ENCODE results near the gene SNCA. TPM values are rescaled to one million over a fixed set of nuclear protein-coding genes. Genes with fewer than 3 reads are reported as not detected.

Gene SNCA
- total RNA-seq, 1 donor from 2014 or later, result 16.6 TPM

DNA sequence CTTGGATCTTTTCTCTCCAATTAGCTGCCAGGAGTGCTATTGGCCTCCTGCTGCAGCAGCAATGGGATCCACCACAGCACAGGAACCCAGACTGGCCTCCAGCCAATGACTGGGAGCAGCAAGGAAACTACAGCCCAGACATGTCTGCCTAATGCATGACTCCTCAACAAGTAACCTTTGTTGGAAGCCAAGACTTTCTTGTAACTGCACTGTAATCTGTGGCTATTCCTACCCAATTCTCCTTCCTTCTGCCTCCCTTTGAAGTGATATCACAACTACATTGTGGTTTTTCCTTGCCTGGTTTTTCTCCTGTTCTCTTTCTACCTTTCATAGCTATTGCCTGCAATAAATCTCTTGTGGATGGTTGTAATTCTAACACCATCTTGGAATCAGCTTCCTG lies 39.8 kb downstream of the SNCA start:
- no peak for DNase-seq (ENCODE audit: extremely low spot score, unreplicated experiment)
- Mint-ChIP-seq H3K4me1 (ENCODE audit: unreplicated experiment) (no peaks in the 10 kb centered on the region), H3K27ac (no peak overlapping the region), H3K36me3 (no peaks in the 10 kb centered on the region), H3K4me3 (no peak overlapping the region), H3K9me3 (no peaks in the 10 kb centered on the region), H3K27me3 (no peaks in the 10 kb centered on the region)
- TF ChIP-seq, protein P1, sequence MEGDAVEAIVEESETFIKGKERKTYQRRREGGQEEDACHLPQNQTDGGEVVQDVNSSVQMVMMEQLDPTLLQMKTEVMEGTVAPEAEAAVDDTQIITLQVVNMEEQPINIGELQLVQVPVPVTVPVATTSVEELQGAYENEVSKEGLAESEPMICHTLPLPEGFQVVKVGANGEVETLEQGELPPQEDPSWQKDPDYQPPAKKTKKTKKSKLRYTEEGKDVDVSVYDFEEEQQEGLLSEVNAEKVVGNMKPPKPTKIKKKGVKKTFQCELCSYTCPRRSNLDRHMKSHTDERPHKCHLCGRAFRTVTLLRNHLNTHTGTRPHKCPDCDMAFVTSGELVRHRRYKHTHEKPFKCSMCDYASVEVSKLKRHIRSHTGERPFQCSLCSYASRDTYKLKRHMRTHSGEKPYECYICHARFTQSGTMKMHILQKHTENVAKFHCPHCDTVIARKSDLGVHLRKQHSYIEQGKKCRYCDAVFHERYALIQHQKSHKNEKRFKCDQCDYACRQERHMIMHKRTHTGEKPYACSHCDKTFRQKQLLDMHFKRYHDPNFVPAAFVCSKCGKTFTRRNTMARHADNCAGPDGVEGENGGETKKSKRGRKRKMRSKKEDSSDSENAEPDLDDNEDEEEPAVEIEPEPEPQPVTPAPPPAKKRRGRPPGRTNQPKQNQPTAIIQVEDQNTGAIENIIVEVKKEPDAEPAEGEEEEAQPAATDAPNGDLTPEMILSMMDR (conservative IDR thresholded peaks at IDR 0.05), result no peak

DNA sequence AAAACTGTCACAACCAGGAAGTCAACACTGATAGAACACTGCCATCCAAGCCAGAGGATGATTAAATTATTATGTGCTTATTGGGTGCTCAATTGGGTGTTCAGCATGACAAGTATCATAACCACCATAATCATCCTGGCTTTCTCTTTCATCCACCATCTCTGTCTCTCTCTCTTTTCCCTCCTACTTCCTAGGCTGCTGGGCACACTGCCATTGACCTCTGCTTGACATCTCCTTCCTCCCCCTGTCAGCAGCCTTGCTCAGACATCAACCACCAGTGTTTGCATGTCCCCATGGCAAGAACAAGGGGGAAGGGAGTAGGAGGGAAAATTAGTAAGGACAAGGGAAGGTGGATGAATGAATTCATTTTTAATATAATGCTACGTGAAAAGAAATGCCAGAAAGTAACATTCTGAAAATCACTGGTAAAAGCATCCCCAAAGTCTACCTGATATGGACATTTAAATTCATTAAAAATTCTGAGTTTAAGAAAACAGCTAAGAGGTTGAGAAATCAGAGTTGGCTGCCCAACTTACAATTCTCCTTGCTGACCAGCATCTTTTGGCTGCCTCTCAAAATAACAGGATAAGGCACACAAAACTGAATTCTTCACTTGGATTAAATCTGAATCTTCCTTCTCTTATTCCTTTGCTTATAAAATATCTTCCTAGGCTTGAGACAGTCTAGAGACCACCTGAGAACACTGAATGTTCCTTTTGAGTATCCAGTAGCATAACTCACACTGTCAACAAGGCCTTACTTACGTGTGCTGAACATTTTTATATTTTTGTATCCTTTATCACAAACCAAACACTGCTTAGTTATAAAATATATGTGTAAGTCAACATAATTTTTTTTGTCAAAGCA lies 48.5 kb downstream of the SNCA start:
- Mint-ChIP-seq H3K36me3 (no peaks in the 10 kb centered on the region), H3K27ac (no peak overlapping the region), H3K9me3 (no peaks in the 10 kb centered on the region), H3K4me3 (no peak overlapping the region), H3K27me3 (no peaks in the 10 kb centered on the region), H3K4me1 (ENCODE audit: unreplicated experiment) (no peaks in the 10 kb centered on the region)
- TF ChIP-seq, protein P1 (conservative IDR thresholded peaks at IDR 0.05), result no peak
- DNase-seq (ENCODE audit: extremely low spot score, unreplicated experiment), result no peak

DNA sequence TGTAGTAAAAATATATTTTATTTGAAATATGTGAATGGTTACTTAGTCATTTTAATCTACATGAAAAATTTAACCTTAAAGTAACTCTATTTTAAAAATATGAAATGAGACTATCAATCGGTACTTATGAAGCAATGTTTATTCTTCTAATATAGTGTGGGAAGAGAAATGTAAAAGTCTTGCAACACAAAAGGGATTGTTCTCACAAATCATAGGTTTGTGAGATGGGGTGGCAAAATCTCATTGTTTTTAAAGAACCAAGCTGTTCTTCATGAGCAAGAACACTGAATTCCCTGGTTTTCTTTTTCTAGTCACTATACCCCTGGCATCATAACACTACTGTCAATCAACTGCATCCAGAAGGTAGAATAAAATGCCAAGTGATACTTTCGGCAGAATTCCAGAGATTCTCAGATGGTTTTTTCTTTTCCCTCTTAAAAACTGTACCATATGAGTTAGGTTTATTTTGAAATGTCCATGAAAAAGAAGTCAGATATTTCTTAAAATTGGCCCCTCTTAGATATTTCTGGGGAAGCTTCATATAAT lies 52.2 kb downstream of the SNCA start:
- DNase-seq (ENCODE audit: extremely low spot score, unreplicated experiment), result no peak
- H3K27me3 Mint-ChIP-seq, result no peaks in the 10 kb centered on the region
- H3K9me3 Mint-ChIP-seq, result no peaks in the 10 kb centered on the region
- no peaks in the 10 kb centered on the region for H3K36me3 Mint-ChIP-seq
- no peak overlapping the region for H3K4me3 Mint-ChIP-seq
- TF ChIP-seq, protein P1 (conservative IDR thresholded peaks at IDR 0.05), result no peak
- no peak overlapping the region for H3K27ac Mint-ChIP-seq
- no peaks in the 10 kb centered on the region for H3K4me1 Mint-ChIP-seq (ENCODE audit: unreplicated experiment)

DNA sequence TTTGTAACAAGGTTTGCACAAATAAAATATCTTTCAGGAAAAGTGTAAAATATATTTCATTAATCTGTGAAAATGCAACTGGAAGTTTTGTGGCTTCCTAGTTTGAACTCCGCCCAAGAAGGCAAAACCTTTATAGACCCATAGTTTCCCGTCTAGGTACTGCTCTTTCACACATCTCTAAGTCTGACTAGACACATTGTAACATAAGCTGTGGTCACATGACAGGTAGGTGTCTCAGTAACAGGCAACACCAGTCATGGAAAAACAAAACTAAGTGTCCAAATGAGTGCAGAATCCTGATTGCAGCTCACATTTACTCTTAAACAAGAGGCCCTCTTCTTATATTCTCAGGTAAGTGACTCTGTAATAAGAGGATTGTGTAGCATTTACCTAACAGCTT lies 55.6 kb downstream of the SNCA start:
- H3K4me1 Mint-ChIP-seq (ENCODE audit: unreplicated experiment), result no peaks in the 10 kb centered on the region
- peaks cover 7% of the 10 kb centered on the region for H3K36me3 Mint-ChIP-seq
- DNase-seq (ENCODE audit: extremely low spot score, unreplicated experiment), result no peak
- H3K9me3 Mint-ChIP-seq, result peaks cover 6% of the 10 kb centered on the region
- TF ChIP-seq, protein P1 (conservative IDR thresholded peaks at IDR 0.05), result no peak
- H3K4me3 Mint-ChIP-seq, result no peak overlapping the region
- no peak overlapping the region for H3K27ac Mint-ChIP-seq
- H3K27me3 Mint-ChIP-seq, result no peaks in the 10 kb centered on the region

DNA sequence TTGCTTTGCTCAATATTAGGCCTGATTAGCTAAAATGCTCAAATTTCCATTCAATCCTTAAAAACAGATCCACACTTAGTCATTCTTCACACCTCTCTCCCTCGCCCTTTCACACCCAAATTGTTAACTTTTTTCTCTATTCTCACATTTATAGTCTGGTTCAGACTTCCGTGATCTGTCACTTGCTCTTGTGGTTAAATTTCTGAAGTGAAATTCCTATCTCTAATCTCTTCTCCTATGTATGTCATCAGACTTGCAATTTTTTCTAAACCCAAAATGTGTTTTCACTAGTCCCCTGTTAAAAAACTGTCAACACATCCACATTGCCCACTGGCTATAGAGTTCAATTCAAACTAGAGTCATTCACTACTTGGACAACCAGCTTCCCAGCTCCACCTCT lies 63.2 kb downstream of the SNCA start:
- TF ChIP-seq, protein P1 (conservative IDR thresholded peaks at IDR 0.05), result no peak
- no peaks in the 10 kb centered on the region for H3K27me3 Mint-ChIP-seq
- no peak for DNase-seq (ENCODE audit: extremely low spot score, unreplicated experiment)
- peaks cover 6% of the 10 kb centered on the region for H3K36me3 Mint-ChIP-seq
- H3K4me3 Mint-ChIP-seq, result no peak overlapping the region
- H3K9me3 Mint-ChIP-seq, result peaks cover 16% of the 10 kb centered on the region
- H3K27ac Mint-ChIP-seq, result no peak overlapping the region
- no peaks in the 10 kb centered on the region for H3K4me1 Mint-ChIP-seq (ENCODE audit: unreplicated experiment)
